H1 (cell line): ENCODE measurements around the gene KCNK2. TPM values are rescaled to one million over a fixed set of nuclear protein-coding genes. Genes with fewer than 3 reads are reported as not detected.

ENCODE experiments used
- CTCF ChIA-PET: fragments of 300-600 bp; sonication (Branson Sonifier 250); formaldehyde crosslinking; loops from one replicate; lab custom pipeline; 2021; ENCODE audit not compliant: partially characterized antibody; lab: Charles Lee
- POLR2A ChIA-PET: fragments of 300-600 bp; sonication (Branson Sonifier 250); formaldehyde crosslinking; loops from one replicate; lab custom pipeline; 2021; ENCODE audit warnings: inconsistent platforms; ENCODE audit not compliant: partially characterized antibody; lab: Charles Lee
- DNase-seq, 2 experiments: peaks; one replicate each; pipeline versions ENCODE4 v3.0.0 to v3.0.0-alpha.2; 2010 to 2022; ENCODE audit warnings: low spot score in 2 of 2, low read depth in 1 of 2, mixed read lengths in 1 of 2
- FAIRE-seq: peaks from 2 replicates; lab custom pipeline; 2011; peaks lifted over from hg19 to GRCh38; lab: Jason Lieb, UNC
- H2AFZ ChIP-seq: 2 replicates; pipeline ENCODE4 v1.8.1; 2012; ENCODE audit warnings: low read length, inconsistent platforms
- H2AK5ac ChIP-seq: 2 replicates; pipeline ENCODE4 v1.6.1; 2013; ENCODE audit warnings: low read depth, low read length
- H2BK120ac ChIP-seq: replicated peaks from 2 replicates; pipeline ENCODE3; 2013; ENCODE audit warnings: low read depth, low read length, inconsistent platforms
- H2BK12ac ChIP-seq: 2 replicates; pipeline ENCODE4 v1.6.1; 2013; ENCODE audit warnings: low read depth, low read length
- H2BK15ac ChIP-seq: 2 replicates; pipeline ENCODE4 v1.6.1; 2013; ENCODE audit warnings: low read length
- H2BK20ac ChIP-seq: 2 replicates; pipeline ENCODE4 v1.6.1; 2013; ENCODE audit warnings: low read length
- H2BK5ac ChIP-seq: 2 replicates; pipeline ENCODE4 v1.6.1; 2013; ENCODE audit warnings: low read depth, low read length
- H3K14ac ChIP-seq: 2 replicates; pipeline ENCODE4 v1.6.1; 2013; ENCODE audit warnings: inconsistent platforms; ENCODE audit not compliant: insufficient read length
- H3K18ac ChIP-seq: 2 replicates; pipeline ENCODE4 v1.6.1; 2013; ENCODE audit warnings: low read length; ENCODE audit errors: extremely low read depth
- H3K23ac ChIP-seq: 2 replicates; pipeline ENCODE4 v1.6.1; 2013; ENCODE audit warnings: inconsistent platforms; ENCODE audit not compliant: insufficient read length
- H3K23me2 ChIP-seq: 2 replicates; pipeline ENCODE4 v1.6.1; 2013; ENCODE audit warnings: low read depth, low read length
- H3K27ac ChIP-seq: 2 replicates; pipeline ENCODE4 v1.6.1; 2011; ENCODE audit warnings: low read depth, low read length, inconsistent platforms
- H3K27me3 ChIP-seq, 4 experiments: replicated peaks in 1 of 4; 1 replicate in 1 of 4; 2 replicates in 3 of 4; pipeline versions ENCODE4 v1.6.1 to v1.8.1; 2011 to 2013; ENCODE audit warnings: low read length in 3 of 4, mild to moderate bottlenecking in 3 of 4, inconsistent platforms in 2 of 4, mixed read lengths in 2 of 4, moderate library complexity in 1 of 4; ENCODE audit not compliant: control insufficient read depth in 3 of 4, insufficient read depth in 3 of 4; ENCODE audit errors: extremely low read depth in 1 of 4
- H3K36me3 ChIP-seq, 4 experiments: 2 replicates each; pipeline versions ENCODE4 v1.6.1 to v1.8.1; 2011 to 2013; ENCODE audit warnings: mild to moderate bottlenecking in 4 of 4, low read length in 3 of 4, moderate library complexity in 2 of 4, control low read depth in 1 of 4, inconsistent platforms in 1 of 4; ENCODE audit not compliant: insufficient read depth in 4 of 4, control insufficient read depth in 2 of 4
- H3K4ac ChIP-seq: replicated peaks from 2 replicates; pipeline ENCODE3; 2013; ENCODE audit warnings: low read length, low read depth, mixed read lengths, inconsistent platforms; ENCODE audit not compliant: insufficient read length
- H3K4me1 ChIP-seq, 4 experiments: replicated peaks in 1 of 4; 1 replicate in 1 of 4; 2 replicates in 3 of 4; pipeline versions ENCODE4 v1.6.1 to v1.8.1; 2011 to 2013; ENCODE audit warnings: low read length in 3 of 4, inconsistent platforms in 2 of 4, mixed read lengths in 1 of 4; ENCODE audit not compliant: insufficient read depth in 4 of 4, control insufficient read depth in 3 of 4
- H3K4me2 ChIP-seq, 2 experiments: 2 replicates each; pipeline versions ENCODE4 v1.6.1 to v1.8.1; 2011 to 2013; ENCODE audit warnings: low read depth in 2 of 2, low read length in 2 of 2, control low read depth in 1 of 2, inconsistent platforms in 1 of 2, mild to moderate bottlenecking in 1 of 2; ENCODE audit not compliant: insufficient read depth in 1 of 2
- H3K4me3 ChIP-seq, 4 experiments: fragments of 200-600, 300-600 bp in 1 of 4; sonication (generic), shearing (Covaris generic), sonication (Bioruptor Twin) in 1 of 4; 2 replicates each; pipeline versions ENCODE4 v1.5.1 to v1.8.1; 2011 to 2016; ENCODE audit warnings: low read length in 4 of 4, low read depth in 3 of 4, control low read depth in 2 of 4, inconsistent platforms in 2 of 4, mild to moderate bottlenecking in 2 of 4, mixed read lengths in 1 of 4, moderate library complexity in 1 of 4; ENCODE audit not compliant: insufficient read depth in 2 of 4; ENCODE audit errors: extremely low read depth in 1 of 4
- H3K56ac ChIP-seq: replicated peaks from 2 replicates; pipeline ENCODE3; 2013; ENCODE audit warnings: low read depth, mild to moderate bottlenecking, mixed read lengths, low read length, inconsistent platforms; ENCODE audit not compliant: insufficient read length
- H3K79me1 ChIP-seq: 2 replicates; pipeline ENCODE4 v1.6.1; 2013; ENCODE audit warnings: low read depth, low read length, control low read depth
- H3K79me2 ChIP-seq, 2 experiments: 2 replicates each; pipeline versions ENCODE4 v1.6.1 to v1.8.1; 2012 to 2013; ENCODE audit warnings: low read length in 2 of 2, mild to moderate bottlenecking in 2 of 2, inconsistent platforms in 1 of 2; ENCODE audit not compliant: insufficient read depth in 2 of 2, control insufficient read depth in 1 of 2
- H3K9ac ChIP-seq, 4 experiments: replicated peaks in 1 of 4; 1 replicate in 1 of 4; 2 replicates in 3 of 4; pipeline versions ENCODE4 v1.6.1 to v1.8.1; 2011 to 2013; ENCODE audit warnings: low read depth in 3 of 4, low read length in 3 of 4, control low read depth in 2 of 4, mild to moderate bottlenecking in 2 of 4, moderate library complexity in 2 of 4, inconsistent platforms in 1 of 4; ENCODE audit errors: extremely low read depth in 1 of 4
- H3K9me3 ChIP-seq, 2 experiments: 2 replicates each; pipeline versions ENCODE4 v1.6.1 to v1.8.1; 2012 to 2013; ENCODE audit warnings: mild to moderate bottlenecking in 2 of 2, moderate library complexity in 2 of 2, control low read depth in 1 of 2, inconsistent platforms in 1 of 2, low read depth in 1 of 2, low read length in 1 of 2, mixed read lengths in 1 of 2; ENCODE audit not compliant: insufficient read depth in 2 of 2
- H4K20me1 ChIP-seq, 2 experiments: replicated peaks in 1 of 2; 2 replicates each; pipeline versions ENCODE3 to v1.8.1; 2011 to 2013; ENCODE audit warnings: inconsistent platforms in 2 of 2, low read length in 2 of 2, mild to moderate bottlenecking in 1 of 2; ENCODE audit not compliant: insufficient read depth in 2 of 2, control insufficient read depth in 1 of 2
- H4K5ac ChIP-seq: 2 replicates; pipeline ENCODE4 v1.6.1; 2013; ENCODE audit warnings: low read length, low read depth, mixed read lengths, inconsistent platforms; ENCODE audit not compliant: insufficient read length
- H4K8ac ChIP-seq: 2 replicates; pipeline ENCODE4 v1.8.0; 2013; ENCODE audit warnings: mild to moderate bottlenecking, moderate library complexity, low read length, inconsistent platforms; ENCODE audit not compliant: insufficient read depth; ENCODE audit errors: extremely low read depth
- H4K91ac ChIP-seq: replicated peaks from 2 replicates; pipeline ENCODE3; 2013; ENCODE audit warnings: low read length, mixed read lengths, inconsistent platforms; ENCODE audit not compliant: insufficient read length
- ATF3 ChIP-seq: IDR thresholded peaks from 2 replicates; pipeline ENCODE4 v1.6.1; 2011; ENCODE audit warnings: low read depth, mild to moderate bottlenecking, low read length; ENCODE audit not compliant: insufficient read depth
- E2F6 ChIP-seq: IDR thresholded peaks from 2 replicates; pipeline ENCODE4 v1.6.1; 2012; ENCODE audit warnings: inconsistent platforms
- EP300 ChIP-seq, 2 experiments: IDR thresholded peaks; 1 replicate in 1 of 2; 2 replicates in 1 of 2; pipeline ENCODE4 v1.6.1; 2011 to 2012; ENCODE audit warnings: low read depth in 2 of 2, low read length in 2 of 2, mild to moderate bottlenecking in 2 of 2, borderline replicate concordance in 1 of 2, inconsistent platforms in 1 of 2, moderate library complexity in 1 of 2
- EZH2 ChIP-seq: fragments of 200-600 bp; sonication (generic); IDR thresholded peaks from 2 replicates; pipeline ENCODE4 v1.7.1; 2012; ENCODE audit warnings: low read depth, mild to moderate bottlenecking, moderate library complexity, low read length, inconsistent platforms; ENCODE audit not compliant: severe bottlenecking
- GTF2F1 ChIP-seq: IDR thresholded peaks from 2 replicates; pipeline ENCODE4 v1.6.1; 2012; ENCODE audit warnings: low read depth, low read length, improper control_type of control experiment, borderline replicate concordance
- NANOG ChIP-seq: IDR thresholded peaks from 2 replicates; pipeline ENCODE4 v1.6.1; 2011; ENCODE audit warnings: low read length, low read depth, mild to moderate bottlenecking, inconsistent platforms; ENCODE audit not compliant: insufficient read depth, poor library complexity, severe bottlenecking
- RBBP5 ChIP-seq: IDR thresholded peaks from 2 replicates; pipeline ENCODE4 v1.7.1; 2012; ENCODE audit warnings: low read depth, mild to moderate bottlenecking, inconsistent platforms, low read length, moderate library complexity, borderline replicate concordance
- SUZ12 ChIP-seq: fragments of 200-600 bp; sonication (generic); IDR thresholded peaks from 2 replicates; pipeline ENCODE4 v1.6.1; 2012; ENCODE audit warnings: mild to moderate bottlenecking, inconsistent platforms, low read length, moderate library complexity, mixed read lengths
- TAF1 ChIP-seq: IDR thresholded peaks from 2 replicates; pipeline ENCODE4 v1.6.1; 2011; ENCODE audit warnings: mild to moderate bottlenecking, low read depth, low read length
- TBP ChIP-seq: IDR thresholded peaks from 2 replicates; pipeline ENCODE4 v1.6.1; 2011; ENCODE audit warnings: low read depth, low read length, improper control_type of control experiment
- YY1 ChIP-seq: IDR thresholded peaks from 2 replicates; pipeline ENCODE4 v1.6.1; 2011; ENCODE audit warnings: low read depth, mild to moderate bottlenecking, low read length
- WGBS, 2 experiments: shearing (Covaris generic) in 1 of 2; methylation state at CpG; one replicate each; pipeline versions ENCODE4 v1.1.6 to v1.1.7; 2013 to 2015; ENCODE audit warnings: low lambda C conversion rate in 2 of 2, mixed read lengths in 2 of 2, inconsistent platforms in 1 of 2, low coverage in 1 of 2, missing lambda C conversion rate in 1 of 2; ENCODE audit not compliant: insufficient replicate concordance in 2 of 2, insufficient coverage in 1 of 2, insufficient read length in 1 of 2; ENCODE audit errors: extremely low coverage in 1 of 2, missing lambda C conversion rate in 1 of 2; 5-methylcytosine and 5-hydroxymethylcytosine counted together
- polyA plus RNA-seq, 7 experiments: library from polyadenylated mRNA; depleted of rRNA in 3 of 7; stranded (reverse) in 5 of 7; unstranded in 2 of 7; fragments of >200 nt in 5 of 7; fragments of 200-250 nt in 2 of 7; gene quantifications; 1 replicate in 5 of 7; 2 replicates in 1 of 7; 4 replicates in 1 of 7; pipeline versions ENCODE4 v1.2.1 to v1.2.3, GENCODE V29; 2011 to 2013; ENCODE audit warnings: missing spikeins in 2 of 7, mixed read lengths in 2 of 7
- total RNA-seq: library from RNA; stranded (reverse); fragmentation: NEBNext Ultra II Directional; extraction: Animal tissue kit (Norgen Biotek cat#: 25700); gene quantifications from 2 replicates; pipeline ENCODE4 v1.2.1, GENCODE V29; 2021

KCNK2 gene
- total and polyA plus RNA-seq, 2 of the 8 experiments (the other 6 are each of a cell fraction or from before 2014, with no cell fraction given) = 0.59 to 1.2 TPM

GRCh38 chr1:215083383-215083961, 935 bp downstream of the KCNK2 start:
- POLR2A ChIA-PET = interaction anchor here (0.5 to 1.4 kb wide), 4 partner anchors 115 to 1518 kb away, joined by 3 read pairs; partner anchors contain the start of gene KCTD3
- TF ChIP-seq ATF3 (no peak), SUZ12 (peak; percentile 78), EZH2 (peak; percentile 72), E2F6 (peak; percentile 72), NANOG (no peak), EP300 (IDR thresholded peaks at IDR 0.05; ENCODE audit: borderline replicate concordance in 1 of 2, low read depth in 2 of 2, low read length in 2 of 2) (no peak), GTF2F1 (no peak), YY1 (no peak), TAF1 (no peak), RBBP5 (no peak), TBP (no peak)

More at GRCh38 chr1:215083383-215083961, 935 bp downstream of the KCNK2 start:
- H3K4ac ChIP-seq = no peak overlapping the region
- H3K27me3 ChIP-seq = peaks cover 26 to 65% (median 49%) of the 10 kb centered on the region in 4 experiments
- no peak for FAIRE-seq
- H2BK15ac ChIP-seq = no peak overlapping the region
- H2BK20ac ChIP-seq = no peak overlapping the region
- H3K4me1 ChIP-seq = peaks cover 0 to 9% (median 0%) of the 10 kb centered on the region in 4 experiments; a peak in 3 of 7 replicates
- no peak overlapping the region for H2AK5ac ChIP-seq
- H3K27ac ChIP-seq = no peak overlapping the region
- CTCF ChIA-PET = interaction anchor here (1.0 to 1.8 kb wide), 2 partner anchors 8 to 131 kb away, joined by 3 to 9 read pairs; no protein-coding TSS in a partner anchor
- DNase-seq = peak in 1 of 2 experiments; percentile 67
- 11% methylated on average over 13 of the region's 25 CpGs; no CpG with 5 or more reads in 1 of the 2 experiments for WGBS, 2 experiments
- no peaks in the 10 kb centered on the region for H3K9me3 ChIP-seq
- H3K36me3 ChIP-seq = no peaks in the 10 kb centered on the region
- peak overlapping the region; percentile 42 to 69 (median 46) for H3K4me3 ChIP-seq
- no peaks in the 10 kb centered on the region for H3K79me1 ChIP-seq
- H2BK5ac ChIP-seq = no peak overlapping the region
- no peak overlapping the region for H4K91ac ChIP-seq
- H3K18ac ChIP-seq = no peak overlapping the region
- no peaks in the 10 kb centered on the region for H3K79me2 ChIP-seq
- no peak overlapping the region for H3K23ac ChIP-seq
- no peak overlapping the region for H3K14ac ChIP-seq
- no peak overlapping the region for H2BK120ac ChIP-seq
- H3K56ac ChIP-seq = no peak overlapping the region
- peaks cover 18% of the 10 kb centered on the region for H3K23me2 ChIP-seq
- H2AFZ ChIP-seq = peak overlapping the region; percentile 59; the same call in 1 of the 2 replicates
- H4K20me1 ChIP-seq = peaks cover 0 to 3% of the 10 kb centered on the region in 2 experiments
- H4K5ac ChIP-seq = no peak overlapping the region
- H2BK12ac ChIP-seq = no peak overlapping the region
- peak overlapping the region; percentile 81 to 91 for H3K4me2 ChIP-seq
- no peak overlapping the region; the same call in 1 of the 2 replicates for H4K8ac ChIP-seq
- H3K9ac ChIP-seq = no peak overlapping the region
